ENCODE results near the gene CLEC16A. TPM values are rescaled to one million over a fixed set of nuclear protein-coding genes. Genes with fewer than 3 reads are reported as not detected.

CLEC16A gene
- total and polyA plus RNA-seq, 2 experiments from 2014 or later = 17.5 to 26.8 TPM

DNA sequence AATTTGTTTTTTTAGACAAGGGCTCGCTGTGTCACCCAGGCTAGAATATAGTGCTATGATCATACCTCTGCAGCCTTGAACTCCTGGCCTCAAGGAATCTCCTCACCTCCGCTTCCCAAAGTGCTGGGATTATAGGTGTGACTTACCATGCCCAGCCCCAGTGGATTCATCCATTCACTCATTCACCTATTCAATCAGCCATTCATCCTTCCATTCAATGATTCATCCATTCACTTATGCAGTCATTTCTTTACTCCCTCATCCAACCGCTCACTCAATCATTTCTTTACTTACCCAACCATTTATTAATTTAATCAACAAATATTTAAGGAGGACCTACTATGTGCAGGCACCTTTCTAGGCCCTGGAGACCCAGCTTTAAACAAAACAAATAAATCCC is 27.8 kb upstream of the CLEC16A start:
- H3K4me1 ChIP-seq (ENCODE audit: low read depth) = no peaks in the 10 kb centered on the region

DNA sequence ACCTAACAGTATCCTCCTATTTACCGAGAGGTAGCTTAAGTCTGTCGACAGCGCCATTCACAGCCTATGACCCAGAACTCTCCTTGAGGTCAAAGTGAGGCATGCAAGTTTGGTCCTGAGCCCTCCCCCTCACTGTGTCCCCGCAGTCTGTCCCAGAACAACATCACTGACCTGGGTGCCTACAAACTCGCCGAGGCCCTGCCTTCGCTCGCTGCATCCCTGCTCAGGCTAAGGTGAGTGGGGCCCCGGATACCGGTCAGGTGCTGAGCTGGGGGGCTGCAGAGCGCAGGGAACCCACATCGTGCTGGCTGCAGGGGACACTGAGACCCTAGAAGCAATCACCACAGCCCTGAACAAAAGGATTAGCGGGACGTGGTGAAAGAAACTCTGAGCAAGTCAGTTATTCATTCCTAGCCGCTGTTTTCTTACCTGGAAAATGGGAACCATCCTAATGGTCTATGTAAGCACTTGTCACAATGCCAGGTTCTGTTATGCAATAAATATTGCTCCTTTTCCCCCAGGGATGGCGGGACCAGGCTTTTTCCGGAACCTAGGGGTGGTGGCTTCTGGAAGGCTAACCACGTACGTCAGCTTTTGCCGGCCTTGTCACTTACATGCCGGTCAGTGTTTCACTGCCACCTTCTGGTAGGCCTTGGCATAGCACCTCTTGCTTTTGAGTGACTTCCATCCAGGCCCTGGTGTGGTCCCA is 25.9 kb upstream of the CLEC16A start:
- TF ChIP-seq, protein P1, sequence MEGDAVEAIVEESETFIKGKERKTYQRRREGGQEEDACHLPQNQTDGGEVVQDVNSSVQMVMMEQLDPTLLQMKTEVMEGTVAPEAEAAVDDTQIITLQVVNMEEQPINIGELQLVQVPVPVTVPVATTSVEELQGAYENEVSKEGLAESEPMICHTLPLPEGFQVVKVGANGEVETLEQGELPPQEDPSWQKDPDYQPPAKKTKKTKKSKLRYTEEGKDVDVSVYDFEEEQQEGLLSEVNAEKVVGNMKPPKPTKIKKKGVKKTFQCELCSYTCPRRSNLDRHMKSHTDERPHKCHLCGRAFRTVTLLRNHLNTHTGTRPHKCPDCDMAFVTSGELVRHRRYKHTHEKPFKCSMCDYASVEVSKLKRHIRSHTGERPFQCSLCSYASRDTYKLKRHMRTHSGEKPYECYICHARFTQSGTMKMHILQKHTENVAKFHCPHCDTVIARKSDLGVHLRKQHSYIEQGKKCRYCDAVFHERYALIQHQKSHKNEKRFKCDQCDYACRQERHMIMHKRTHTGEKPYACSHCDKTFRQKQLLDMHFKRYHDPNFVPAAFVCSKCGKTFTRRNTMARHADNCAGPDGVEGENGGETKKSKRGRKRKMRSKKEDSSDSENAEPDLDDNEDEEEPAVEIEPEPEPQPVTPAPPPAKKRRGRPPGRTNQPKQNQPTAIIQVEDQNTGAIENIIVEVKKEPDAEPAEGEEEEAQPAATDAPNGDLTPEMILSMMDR (IDR thresholded peaks at IDR 0.05; ENCODE audit: low read depth, low read length) = peak; percentile 100
- H3K4me1 ChIP-seq (ENCODE audit: low read depth) = no peaks in the 10 kb centered on the region
- no peaks in the 10 kb centered on the region for H3K36me3 ChIP-seq
- H3K4me3 ChIP-seq = no peak overlapping the region
- peak; percentile 92 to 97 for DNase-seq (ENCODE audit: low read depth in 1 of 2, low spot score in 1 of 2)
- H3K9me3 ChIP-seq (ENCODE audit: low read depth) = no peaks in the 10 kb centered on the region
- H3K27ac ChIP-seq = no peak overlapping the region
- H3K27me3 ChIP-seq = no peaks in the 10 kb centered on the region

More for the DNA sequence above, 27.8 kb upstream of the CLEC16A start:
- Histone ChIP-seq H3K9me3 (ENCODE audit: low read depth) (no peaks in the 10 kb centered on the region), H3K4me3 (no peak overlapping the region), H3K27ac (no peak overlapping the region), H3K27me3 (no peaks in the 10 kb centered on the region), H3K36me3 (no peaks in the 10 kb centered on the region)
- TF ChIP-seq, protein P1 (IDR thresholded peaks at IDR 0.05; ENCODE audit: low read depth, low read length) = no peak
- DNase-seq (ENCODE audit: low read depth in 1 of 2, low spot score in 1 of 2) = no peak

DNA sequence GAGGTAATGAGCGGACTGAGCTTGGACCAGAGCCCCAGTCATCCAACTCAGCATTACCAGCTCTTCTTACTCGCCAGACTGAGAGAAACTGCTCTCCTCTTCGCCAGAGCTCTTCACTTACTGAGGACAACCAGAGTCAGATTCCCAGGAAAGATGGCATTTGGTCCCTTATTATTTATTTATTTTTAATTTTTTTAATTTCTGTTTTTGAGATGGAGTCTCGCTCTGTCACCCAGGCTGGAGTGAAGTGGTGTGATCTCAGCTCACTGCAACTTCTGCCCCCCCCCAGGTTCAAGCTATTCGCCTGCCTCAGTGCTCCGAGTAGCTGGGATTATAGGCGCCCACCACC is 25.4 kb upstream of the CLEC16A start:
- H3K4me3 ChIP-seq = no peak overlapping the region
- no peaks in the 10 kb centered on the region for H3K36me3 ChIP-seq
- H3K4me1 ChIP-seq (ENCODE audit: low read depth) = no peaks in the 10 kb centered on the region
- H3K27me3 ChIP-seq = no peaks in the 10 kb centered on the region
- TF ChIP-seq, protein P1 (IDR thresholded peaks at IDR 0.05; ENCODE audit: low read depth, low read length) = no peak
- no peaks in the 10 kb centered on the region for H3K9me3 ChIP-seq (ENCODE audit: low read depth)
- H3K27ac ChIP-seq = no peak overlapping the region
- DNase-seq (ENCODE audit: low read depth in 1 of 2, low spot score in 1 of 2) = no peak

DNA sequence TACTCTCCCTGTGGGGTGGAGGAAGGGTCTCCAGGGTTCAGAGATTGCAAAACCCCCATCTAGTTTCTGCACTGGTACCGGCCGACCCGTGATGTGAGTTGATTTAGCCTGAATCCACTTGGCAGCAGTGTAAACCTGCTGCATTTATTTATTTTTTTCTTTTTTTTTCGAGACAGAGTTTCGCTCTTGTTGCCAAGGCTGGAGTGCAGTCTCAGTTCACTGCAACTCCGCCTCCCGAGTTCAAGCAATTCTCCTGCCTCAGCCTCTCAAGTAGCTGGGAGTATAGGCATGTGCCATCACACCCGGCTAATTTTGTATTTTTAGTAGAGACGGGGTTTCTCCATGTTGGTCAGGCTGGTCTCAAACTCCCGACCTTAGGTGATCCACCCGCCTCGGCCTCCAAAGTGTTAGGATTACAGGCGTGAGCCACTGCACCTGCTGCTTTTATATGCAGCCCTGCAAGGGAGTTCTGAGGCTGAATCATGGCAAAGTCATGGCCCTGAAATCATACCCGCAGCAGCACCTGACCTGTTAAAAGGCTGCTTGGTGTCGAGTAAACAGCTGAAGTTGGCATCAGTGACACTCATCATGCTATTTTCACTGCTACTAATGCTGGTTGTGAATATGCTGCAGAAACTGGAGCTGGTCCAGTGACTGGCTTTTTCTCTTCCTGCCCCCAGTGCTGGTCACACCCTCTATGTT is 23.5 kb upstream of the CLEC16A start:
- H3K9me3 ChIP-seq (ENCODE audit: low read depth) = no peaks in the 10 kb centered on the region
- TF ChIP-seq, protein P1 (IDR thresholded peaks at IDR 0.05; ENCODE audit: low read depth, low read length) = no peak
- H3K27me3 ChIP-seq = no peaks in the 10 kb centered on the region
- no peak overlapping the region for H3K4me3 ChIP-seq
- no peak for DNase-seq (ENCODE audit: low read depth in 1 of 2, low spot score in 1 of 2)
- no peaks in the 10 kb centered on the region for H3K4me1 ChIP-seq (ENCODE audit: low read depth)
- no peaks in the 10 kb centered on the region for H3K36me3 ChIP-seq
- H3K27ac ChIP-seq = no peak overlapping the region

DNA sequence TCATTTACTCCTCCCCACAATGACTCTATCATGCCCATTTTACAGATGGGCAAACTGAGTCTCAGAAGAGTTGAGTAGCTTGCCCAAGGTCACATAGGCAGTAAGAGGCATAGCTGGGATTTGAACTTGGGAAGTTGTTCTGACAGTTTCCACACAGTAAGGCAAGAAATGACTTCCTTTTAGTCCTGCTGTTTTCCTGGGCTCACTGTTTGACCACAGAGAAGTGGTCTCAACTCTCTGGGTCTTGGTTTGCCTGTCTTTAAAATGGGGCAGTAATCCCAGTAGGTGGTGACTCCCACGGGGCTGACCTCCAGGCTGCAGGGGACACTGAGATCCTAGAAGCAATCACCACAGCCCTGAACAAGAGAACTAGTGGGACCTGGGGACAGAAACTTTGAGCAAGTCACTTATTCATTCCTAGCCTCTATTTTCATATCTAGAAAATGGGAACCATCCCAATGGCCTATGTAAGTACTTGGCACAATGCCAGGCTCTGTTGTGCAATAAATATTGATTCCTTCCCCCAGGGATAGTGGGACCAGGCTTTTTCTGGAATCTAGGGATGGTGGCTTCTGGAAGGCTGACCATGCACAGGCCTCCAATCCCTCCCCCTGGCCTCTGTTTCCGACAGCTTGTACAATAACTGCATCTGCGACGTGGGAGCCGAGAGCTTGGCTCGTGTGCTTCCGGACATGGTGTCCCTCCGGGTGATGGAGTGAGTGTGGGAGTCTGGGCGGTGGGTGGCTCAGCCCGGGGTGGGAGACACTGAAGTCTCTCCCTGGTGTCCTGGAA is 22.6 kb upstream of the CLEC16A start:
- Histone ChIP-seq H3K4me3 (no peak overlapping the region), H3K4me1 (ENCODE audit: low read depth) (no peaks in the 10 kb centered on the region), H3K36me3 (no peaks in the 10 kb centered on the region), H3K9me3 (ENCODE audit: low read depth) (no peaks in the 10 kb centered on the region), H3K27ac (no peak overlapping the region), H3K27me3 (no peaks in the 10 kb centered on the region)
- peak in 1 of 2 donors; percentile 40 for DNase-seq (ENCODE audit: low read depth in 1 of 2, low spot score in 1 of 2)
- TF ChIP-seq, protein P1 (IDR thresholded peaks at IDR 0.05; ENCODE audit: low read depth, low read length) = no peak

Data from cardiac muscle cell (in vitro differentiated cells and primary cell).